ENCODE measurements around the gene FADS2. TPM values are rescaled to one million over a fixed set of nuclear protein-coding genes. Genes with fewer than 3 reads are reported as not detected.

FADS2 gene
- total and polyA plus RNA-seq, 9 of the 15 experiments (the other 6 are each of a cell fraction or from before 2014, with no cell fraction given), result 2.9 to 42.8 (median 16.2) TPM

- TF ChIP-seq PKNOX1 (IDR thresholded peaks at IDR 0.05) (no peak), MAX (CRISPR knock-in tag; IDR thresholded peaks at IDR 0.05) (peak; percentile 65), MLX (CRISPR knock-in tag; conservative IDR thresholded peaks at IDR 0.05) (no peak), HNRNPK (IDR thresholded peaks at IDR 0.05; ENCODE audit: low read depth, low read length, poor library complexity, severe bottlenecking) (no peak), GATAD2B (IDR thresholded peaks at IDR 0.05; ENCODE audit: borderline replicate concordance) (no peak), ZMIZ1 (IDR thresholded peaks at IDR 0.05; ENCODE audit: low read depth in 2 of 2, low read length in 2 of 2) (peak in 1 of 2 experiments; percentile 54; a peak in 1 of 4 replicates), HDAC8 (tag; IDR thresholded peaks at IDR 0.05) (no peak), CUX1 (CRISPR knock-in tag; IDR thresholded peaks at IDR 0.05) (no peak), ZC3H8 (IDR thresholded peaks at IDR 0.05) (no peak), ZNF253 (CRISPR knock-in tag; conservative IDR thresholded peaks at IDR 0.05) (no peak), EP300 (IDR thresholded peaks at IDR 0.05; ENCODE audit: low read length) (no peak), SPI1 (IDR thresholded peaks at IDR 0.05; ENCODE audit: borderline replicate concordance, low read depth, low read length) (peak; percentile 98), ZNF644 (tag; IDR thresholded peaks at IDR 0.05; ENCODE audit: low read depth) (no peak), PHF21A (IDR thresholded peaks at IDR 0.05; ENCODE audit: borderline replicate concordance, low read depth) (0 out of 2 replicates have a peak, but pooled peaks have one; percentile 27), TCFL5 (CRISPR knock-in tag; conservative IDR thresholded peaks at IDR 0.05) (no peak)
These were observed 71.2 kb downstream of the FADS2 start (continued) for GRCh38 chr11:61899146-61899841.
